ENCODE data around the gene ZNF157. TPM values are rescaled to one million over a fixed set of nuclear protein-coding genes. Genes with fewer than 3 reads are reported as not detected.
A peak's percentile ranks its signal among the peaks of the same experiment; 100 is the strongest.
"Not testable (repeated sequence)": the region's sequence is repeated elsewhere in the genome, so short reads cannot be mapped to it uniquely, and the experiment has no call there.

ZNF157 gene
- not detected in 2 replicates for total RNA-seq (2014; rRNA removed; shearing (Covaris generic))

DNA sequence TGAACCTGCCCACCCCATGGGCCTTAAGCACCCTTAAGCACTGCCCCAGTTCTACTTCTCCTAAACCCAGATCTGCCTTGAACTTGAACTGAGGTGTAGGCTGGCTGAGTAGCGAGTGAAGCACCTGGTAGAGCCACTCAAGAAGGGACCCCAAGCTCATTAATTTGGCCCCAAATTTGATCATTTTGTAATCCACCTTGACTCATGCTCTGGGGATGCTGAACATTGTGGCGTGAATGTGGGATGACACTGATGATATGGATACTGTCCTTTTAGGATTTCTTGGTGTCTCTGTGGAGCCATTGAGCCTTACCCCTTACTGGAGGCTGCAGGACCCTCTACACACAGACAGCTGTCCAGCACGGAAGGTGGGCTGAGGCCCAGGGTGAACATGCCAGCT, at the start of gene ZNF157:
TSS of gene ZNF157 (plus strand) at position 301 of the 400 bp plus-strand sequence. CDS start at position 392, 91 bp downstream.
- DNase-seq (ENCODE audit: low spot score): no peak

GRCh38 chrX:47321386-47321785, 49.0 kb upstream of the ZNF157 start:
- DNase-seq (ENCODE audit: low spot score): no peak

DNA sequence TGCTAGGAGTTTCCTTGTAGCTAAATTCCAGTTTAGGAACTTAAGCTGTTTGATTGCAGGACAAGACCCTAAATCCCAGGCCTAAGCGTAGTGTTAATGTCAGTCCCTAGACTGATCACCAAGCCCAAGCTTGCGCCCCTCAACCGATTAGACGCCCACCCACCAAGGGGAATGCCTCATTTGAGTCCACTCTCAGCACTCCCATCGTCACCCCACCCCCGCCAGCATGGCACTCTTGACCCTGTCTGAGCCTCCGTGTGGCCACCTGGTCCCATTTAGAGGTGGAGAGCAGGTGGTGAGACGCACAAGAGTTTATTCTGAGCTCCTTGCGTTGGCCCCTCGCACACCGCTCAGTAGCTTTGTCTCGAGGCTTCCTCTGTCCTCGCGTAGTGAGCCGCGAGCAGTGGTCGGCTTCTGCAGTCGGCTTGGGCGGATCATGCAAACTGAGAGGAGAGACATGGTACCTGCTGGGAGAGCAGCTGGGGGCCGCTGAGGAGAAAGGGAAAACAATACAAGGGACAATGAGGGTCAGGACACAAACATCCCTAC, 48.5 kb upstream of the ZNF157 start:
- DNase-seq (ENCODE audit: low spot score): no peak

DNA sequence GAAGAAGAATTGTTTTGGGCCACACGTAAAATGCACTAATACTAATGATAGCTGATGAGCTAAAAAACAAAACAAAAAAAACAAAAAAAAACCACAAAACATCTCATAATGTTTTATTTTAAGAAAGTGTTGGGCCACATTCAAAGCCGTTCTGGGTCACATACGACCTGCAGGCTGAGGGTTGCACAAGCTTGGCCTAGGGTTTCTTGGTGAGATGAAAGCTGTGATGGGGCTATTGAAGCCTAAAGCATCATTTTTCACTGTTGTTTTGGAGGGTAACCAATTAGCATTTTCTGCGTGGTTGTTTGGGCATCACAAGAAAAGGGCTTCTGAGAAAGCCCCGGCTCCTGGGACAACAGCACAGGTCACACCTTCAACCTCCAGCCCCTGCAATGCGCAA, 42.5 kb upstream of the ZNF157 start:
- no peak for DNase-seq (ENCODE audit: low spot score)

DNA sequence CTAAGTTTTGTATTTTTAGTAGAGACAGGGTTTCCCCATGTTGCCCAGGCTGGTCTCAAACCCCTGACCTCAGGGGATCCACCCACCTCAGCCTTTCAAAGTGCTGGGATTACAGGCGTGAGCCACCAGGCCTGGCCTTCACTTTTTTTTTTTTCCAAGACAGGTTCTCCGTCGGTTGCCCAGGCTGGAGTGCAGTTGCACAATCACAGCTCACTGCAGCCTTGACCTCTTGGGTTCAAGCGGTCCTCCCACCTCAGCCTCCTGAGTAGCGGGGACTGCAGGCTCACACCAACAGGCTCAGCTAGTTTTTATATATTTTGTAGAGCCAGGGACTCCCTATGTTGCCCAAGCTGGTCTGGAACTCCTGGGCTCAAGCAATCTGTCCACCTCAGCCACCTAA, 37.6 kb upstream of the ZNF157 start:
- DNase-seq (ENCODE audit: low spot score): not testable (repeated sequence)

GRCh38 chrX:47351706-47352105, 18.7 kb upstream of the ZNF157 start:
- no peak for DNase-seq (ENCODE audit: low spot score)

DNA sequence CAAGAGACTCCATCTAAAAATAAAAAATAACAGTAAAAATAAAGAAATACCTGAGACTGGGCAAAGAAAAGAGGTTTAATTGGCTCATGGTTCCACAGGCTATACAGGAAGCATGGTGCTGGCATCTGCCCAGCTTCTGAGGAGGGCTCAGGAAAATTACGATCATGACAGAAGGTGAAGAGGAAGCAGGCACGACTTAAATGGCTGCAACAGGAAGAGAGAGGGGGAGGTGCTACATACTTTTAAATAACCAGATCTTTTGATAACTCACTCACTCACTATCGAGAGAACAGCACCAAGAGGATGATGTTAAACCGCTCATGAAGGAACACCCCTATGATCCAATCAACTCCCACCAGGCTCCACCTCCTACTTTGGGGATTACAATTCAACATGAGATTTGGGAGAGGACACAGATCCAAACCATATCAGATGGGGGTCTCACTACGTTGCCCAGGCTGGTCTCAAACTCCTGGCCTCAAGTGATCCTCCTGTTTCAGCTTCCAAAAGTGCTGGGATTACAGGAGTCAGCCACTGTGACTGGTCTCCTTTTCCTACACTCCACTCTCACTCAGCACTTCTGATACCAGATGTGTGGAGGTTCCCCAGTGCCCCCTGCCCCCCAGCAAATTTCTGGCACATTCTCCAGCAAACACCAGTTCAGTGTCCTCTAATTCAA, 11.9 kb upstream of the ZNF157 start:
- DNase-seq (ENCODE audit: low spot score): no peak

DNA sequence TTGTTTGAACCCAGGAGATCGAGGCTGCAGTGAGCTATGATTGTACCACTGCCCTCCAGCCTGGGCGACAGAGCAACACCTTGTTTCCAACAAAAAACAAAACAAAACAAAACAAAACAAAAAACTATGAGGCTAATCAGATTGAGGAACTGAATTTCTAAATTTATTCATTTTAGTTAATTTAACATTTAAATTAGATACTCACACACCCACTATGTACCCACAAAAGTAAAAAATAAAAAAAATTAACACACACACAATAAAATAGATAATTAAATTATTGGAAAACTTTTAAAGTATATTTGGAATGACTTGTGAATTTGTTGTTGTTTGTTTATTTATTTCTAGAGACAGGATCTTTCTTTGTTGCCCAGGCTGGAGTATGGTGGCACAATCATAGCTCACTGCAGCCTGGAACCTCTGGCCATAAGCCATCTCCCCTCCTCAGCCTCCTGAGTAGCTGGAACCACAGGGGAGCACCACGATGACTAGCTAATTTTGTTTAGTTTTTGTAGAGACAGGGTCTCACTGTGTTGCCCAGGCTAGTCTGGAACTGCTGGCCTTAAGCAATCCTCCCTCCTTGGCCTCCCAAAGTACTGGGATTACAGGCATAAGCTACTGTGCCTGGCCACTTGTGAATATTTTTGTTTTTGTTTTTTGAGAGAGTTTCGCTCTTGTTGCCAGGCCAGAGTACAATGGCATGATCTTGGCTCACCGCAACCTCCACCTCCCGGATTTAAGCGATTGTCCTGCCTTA, 9.8 kb upstream of the ZNF157 start:
- DNase-seq (ENCODE audit: low spot score): no peak

DNA sequence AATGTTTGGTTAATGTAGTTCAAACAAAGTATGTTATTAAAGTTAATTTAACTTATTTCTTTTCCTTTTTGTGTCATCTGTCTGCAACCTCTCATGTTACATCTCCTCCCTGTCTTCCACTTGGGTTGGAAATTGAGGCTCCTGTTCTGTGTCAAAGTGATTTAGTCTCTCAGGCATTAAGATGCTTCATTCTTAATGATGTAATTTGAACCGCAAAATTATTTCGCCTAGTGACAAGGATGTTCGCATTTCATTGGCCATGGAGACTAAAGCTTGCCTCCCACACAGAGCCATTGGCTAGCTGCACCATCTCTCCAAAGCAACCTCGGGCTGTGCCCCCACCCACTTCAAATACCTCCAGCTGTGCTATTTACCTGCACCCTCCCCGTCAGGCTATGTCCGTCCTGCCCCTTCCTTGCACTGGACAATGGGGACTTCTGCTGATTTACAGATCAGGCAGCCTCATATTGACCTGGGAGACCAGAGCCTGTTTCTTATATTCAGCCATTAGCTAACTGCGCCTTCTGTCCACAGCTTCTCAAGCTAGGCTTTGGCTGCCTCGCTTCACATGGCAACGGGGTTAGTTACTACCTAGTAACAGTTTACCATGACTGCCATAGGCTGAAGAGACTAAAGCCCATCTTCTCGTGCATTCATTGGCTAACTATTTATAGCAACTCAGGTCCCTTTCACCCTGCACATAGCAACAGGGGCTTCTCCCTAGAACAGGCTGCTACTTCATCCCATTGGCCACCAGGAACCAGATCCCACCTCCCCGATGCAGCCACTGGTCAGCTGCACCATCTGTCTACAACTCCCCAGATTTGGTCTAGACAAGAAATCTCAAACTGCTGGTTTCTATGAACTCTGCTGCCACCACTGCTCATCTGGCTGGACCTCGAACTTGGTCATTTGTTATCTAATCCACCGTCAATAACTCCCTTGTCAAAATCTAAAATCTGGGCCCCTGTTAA, 8.6 kb upstream of the ZNF157 start:
- DNase-seq (ENCODE audit: low spot score): peak; percentile 72

- peak; percentile 54 for DNase-seq (ENCODE audit: low spot score)
Observed at GRCh38 chrX:47366041-47366722, 4.2 kb upstream of the ZNF157 start.

DNA sequence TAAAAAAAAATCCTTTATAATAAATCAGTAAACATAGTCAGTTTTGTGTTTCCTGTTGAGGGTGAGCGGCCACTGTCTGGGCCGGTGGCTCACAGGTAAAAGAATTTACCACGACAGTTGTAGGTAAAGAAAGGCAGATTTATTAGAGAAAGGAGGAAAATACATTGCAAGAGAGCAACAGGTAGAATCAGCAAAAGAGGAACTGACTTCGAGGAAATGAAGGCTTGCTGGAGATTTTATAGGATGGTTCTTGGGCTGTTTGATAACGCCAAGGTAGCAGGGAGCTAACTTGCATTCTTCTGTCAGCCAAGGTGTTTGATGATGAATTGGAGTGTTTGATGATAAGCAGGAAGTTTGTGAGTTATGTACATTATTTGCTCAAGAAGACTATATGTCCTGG, 2.8 kb downstream of the ZNF157 start:
- no peak for DNase-seq (ENCODE audit: low spot score)

- no peak for DNase-seq (ENCODE audit: low spot score)
Observed at GRCh38 chrX:47380268-47380667, 9.9 kb downstream of the ZNF157 start.

- not testable (repeated sequence) for DNase-seq (ENCODE audit: low spot score)
Observed at GRCh38 chrX:47380837-47381236, 10.5 kb downstream of the ZNF157 start.

GRCh38 chrX:47384502-47384901, 14.1 kb downstream of the ZNF157 start:
- peak; percentile 27 for DNase-seq (ENCODE audit: low spot score)

DNA sequence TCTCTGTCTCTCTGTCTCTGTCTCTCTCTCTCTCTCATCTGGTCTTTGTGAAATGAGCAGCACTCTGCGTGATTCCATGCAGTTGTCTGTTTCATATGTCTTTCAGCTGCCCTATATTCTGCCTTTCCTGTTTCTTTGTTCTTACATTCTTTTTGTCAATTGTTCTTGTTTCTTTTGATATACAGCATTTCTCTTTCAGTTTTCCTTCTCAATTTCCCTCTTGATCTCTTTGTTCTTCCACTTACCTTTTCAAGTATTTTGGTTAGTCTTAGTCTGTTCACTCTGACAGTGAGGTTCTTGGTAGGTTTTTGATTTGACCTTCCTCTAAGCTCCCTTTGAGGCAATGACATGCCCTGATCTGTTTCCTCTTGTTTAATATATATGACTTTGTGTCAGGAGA, 20.4 kb downstream of the ZNF157 start:
- no peak for DNase-seq (ENCODE audit: low spot score)

- no peak for DNase-seq (ENCODE audit: low spot score)
Observed at GRCh38 chrX:47413179-47413594, 42.8 kb downstream of the ZNF157 start.

GRCh38 chrX:47420265-47420664, 49.9 kb downstream of the ZNF157 start:
- DNase-seq (ENCODE audit: low spot score): no peak

DNA sequence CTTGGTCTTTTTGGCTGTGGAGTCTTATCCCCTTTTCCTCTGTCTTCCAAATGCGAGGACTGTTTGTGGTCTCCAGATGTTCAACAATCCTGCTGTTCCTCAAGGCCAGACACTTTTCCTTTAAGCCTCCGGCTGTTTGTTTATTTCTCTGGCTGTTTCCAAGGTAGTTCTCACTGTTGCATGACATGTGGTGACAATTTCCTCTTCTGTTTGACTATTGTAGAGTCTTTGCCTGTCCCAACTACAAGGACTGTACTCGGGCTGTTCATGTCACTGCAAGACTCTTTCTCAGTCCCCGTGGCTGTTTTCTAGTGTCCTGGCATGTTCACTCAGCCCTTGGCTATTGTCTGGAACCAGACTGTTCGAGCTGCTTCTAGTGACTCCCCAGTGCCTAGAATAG, 50.6 kb downstream of the ZNF157 start:
- DNase-seq (ENCODE audit: low spot score): no peak

DNA sequence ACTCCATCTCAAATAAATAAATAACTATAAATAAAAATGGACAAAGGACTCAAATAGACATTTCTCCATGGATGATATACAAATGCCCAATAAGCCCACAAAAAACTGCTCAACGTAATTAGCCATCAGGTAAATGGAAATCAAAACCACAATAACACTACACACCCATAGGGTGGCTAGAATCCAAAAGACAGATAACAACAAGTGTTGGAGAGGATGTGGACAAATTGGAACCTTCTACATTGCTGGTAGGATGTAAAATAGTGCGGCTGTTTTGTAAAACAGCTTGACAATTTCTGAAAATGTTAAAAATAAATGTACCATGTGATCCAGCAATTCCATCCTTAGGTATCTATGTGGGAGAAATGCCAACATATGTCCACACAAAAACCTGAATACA, 52.1 kb downstream of the ZNF157 start:
- DNase-seq (ENCODE audit: low spot score): no peak

GRCh38 chrX:47430925-47431324, 60.5 kb downstream of the ZNF157 start:
- DNase-seq (ENCODE audit: low spot score): no peak

- no peak for DNase-seq (ENCODE audit: low spot score)
Observed at GRCh38 chrX:47446431-47446830, 76.1 kb downstream of the ZNF157 start.
